ENCODE measurements around the gene ZFHX3. TPM values are rescaled to one million over a fixed set of nuclear protein-coding genes. Genes with fewer than 3 reads are reported as not detected.
A peak's percentile ranks its signal among the peaks of the same experiment; 100 is the strongest.

Gene ZFHX3
- total RNA-seq, 1 experiment from 2014 or later = 3.0 TPM

GRCh38 chr16:72956124-72957064 lies 91.5 kb downstream of the ZFHX3 start:
- no peak for DNase-seq (ENCODE audit: low read depth)

GRCh38 chr16:72952811-72953271 lies 95.1 kb downstream of the ZFHX3 start:
- DNase-seq (ENCODE audit: low read depth) = no peak

DNA sequence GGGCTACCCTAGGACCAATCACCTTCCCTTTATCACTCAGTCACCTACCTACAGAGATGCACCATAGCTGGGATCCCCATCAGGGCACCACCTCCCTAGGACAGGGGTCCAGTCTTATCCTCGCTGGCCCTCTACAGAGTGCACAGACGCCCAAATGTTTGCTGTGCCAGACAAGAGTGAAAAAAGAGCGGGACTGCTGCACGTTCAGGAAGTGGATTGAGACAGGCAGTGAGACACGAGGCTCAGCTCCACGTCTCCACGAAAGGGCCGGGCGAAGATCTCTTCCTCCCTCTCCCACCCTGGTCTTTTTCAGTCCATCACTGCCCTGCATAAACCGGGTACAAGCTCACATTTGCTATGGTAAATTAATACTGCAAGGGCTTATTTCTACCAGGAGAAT lies 95.5 kb downstream of the ZFHX3 start:
- no peak for DNase-seq (ENCODE audit: low read depth)

DNA sequence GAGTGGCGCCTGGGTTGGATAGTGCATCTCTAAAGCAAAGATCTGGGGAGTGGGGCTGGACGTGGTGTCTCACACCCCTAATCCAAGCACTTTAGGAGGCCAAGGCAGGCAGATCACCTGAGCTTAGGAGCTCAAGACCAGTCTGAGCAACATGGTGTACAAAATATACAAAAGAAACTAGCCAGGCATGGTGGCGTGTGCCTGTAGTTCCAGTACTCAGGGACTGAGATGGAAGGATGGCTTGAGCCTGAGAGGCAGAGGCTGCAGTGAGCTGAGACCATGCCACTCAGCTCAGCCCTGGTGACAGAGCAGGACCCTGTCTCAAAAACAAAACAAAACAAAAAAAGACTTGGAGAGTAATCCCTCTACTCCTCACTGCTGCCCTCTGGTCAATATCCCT lies 96.0 kb downstream of the ZFHX3 start:
- DNase-seq (ENCODE audit: low read depth) = no peak

- DNase-seq (ENCODE audit: low read depth) = no peak
These were observed 97.3 kb downstream of the ZFHX3 start for GRCh38 chr16:72950669-72951068.

GRCh38 chr16:72948238-72948829 lies 99.6 kb downstream of the ZFHX3 start:
- no peak for DNase-seq (ENCODE audit: low read depth)

DNA sequence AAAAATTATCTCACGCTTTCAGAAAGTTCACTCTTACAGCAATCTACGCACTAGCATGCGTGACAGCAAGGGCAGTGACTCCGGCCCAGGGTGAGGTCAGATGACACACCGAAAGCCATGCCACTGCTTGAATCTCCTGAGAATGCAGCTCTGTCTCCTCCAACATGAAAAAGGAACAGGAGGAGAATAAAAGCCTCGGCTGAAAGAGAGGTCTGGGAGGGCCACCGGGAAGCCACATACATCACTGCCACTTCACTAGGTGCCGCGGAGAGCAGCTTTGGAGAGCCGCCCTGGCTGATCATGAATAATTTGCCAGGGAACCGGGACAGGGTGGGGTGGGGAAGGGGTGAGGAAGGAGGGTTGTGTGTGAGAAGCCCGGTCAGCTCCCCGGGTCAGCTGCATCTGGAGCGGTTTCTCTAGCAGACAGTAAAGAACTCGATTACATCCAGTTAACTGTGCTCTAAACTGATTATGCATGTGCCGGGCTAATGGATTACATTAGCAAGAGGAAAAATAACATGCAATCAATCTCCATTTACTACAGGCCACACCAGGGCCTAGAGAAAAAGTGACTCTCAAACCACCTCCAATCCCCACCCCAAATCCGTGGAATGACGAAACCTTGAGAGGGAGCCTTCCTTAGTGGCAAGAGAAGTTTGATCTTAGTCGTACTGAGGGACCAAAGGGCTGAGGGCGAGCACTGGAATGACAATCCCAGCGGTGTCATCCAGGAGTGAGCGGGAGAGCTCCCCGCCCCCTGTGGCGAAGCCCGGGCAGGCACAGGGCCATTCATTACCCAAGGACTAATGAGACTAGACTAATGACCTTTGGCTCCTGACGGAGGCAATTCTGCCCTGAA lies 100.3 kb downstream of the ZFHX3 start:
- no peak for DNase-seq (ENCODE audit: low read depth)

- DNase-seq (ENCODE audit: low read depth) = no peak
These were observed 101.3 kb downstream of the ZFHX3 start for GRCh38 chr16:72946474-72947194.

DNA sequence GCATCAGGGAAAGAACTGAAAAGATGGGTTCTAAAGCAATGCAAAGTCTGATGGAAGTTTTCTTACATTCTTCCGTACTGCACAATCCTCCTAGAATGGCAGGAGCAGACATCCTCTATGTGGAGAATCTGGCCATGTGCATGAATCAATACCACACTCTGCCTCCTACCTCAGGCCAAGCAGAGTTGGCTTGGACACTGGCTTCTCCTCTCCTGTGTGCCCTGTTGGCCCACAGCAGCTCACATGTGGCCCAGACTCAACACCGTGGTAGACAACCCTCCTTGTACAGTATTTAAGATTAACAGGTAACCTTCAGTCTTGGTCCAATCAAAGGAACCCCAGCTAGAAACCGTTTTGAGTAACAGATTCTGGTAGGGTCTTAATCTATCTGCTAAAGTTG lies 101.9 kb downstream of the ZFHX3 start:
- DNase-seq (ENCODE audit: low read depth) = no peak

DNA sequence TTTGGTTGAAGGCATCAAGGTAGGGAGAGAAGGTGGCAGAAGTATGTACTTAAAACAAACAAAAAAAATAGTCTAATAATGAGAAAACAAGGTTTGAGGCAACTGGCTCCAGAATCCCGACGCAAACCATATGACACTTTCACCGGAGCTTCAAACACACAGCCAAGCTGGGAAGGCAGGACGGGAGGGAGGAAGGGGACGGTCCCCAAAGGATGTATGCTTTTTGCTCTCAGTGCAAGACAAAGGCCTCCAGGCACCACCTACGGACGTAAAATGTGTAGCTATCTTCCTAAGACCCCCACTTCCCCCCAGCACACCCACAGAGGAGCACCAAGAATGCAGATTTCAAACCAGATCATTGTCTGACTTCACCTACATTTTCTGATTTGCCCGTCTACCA lies 102.3 kb downstream of the ZFHX3 start:
- no peak for DNase-seq (ENCODE audit: low read depth)

GRCh38 chr16:72944757-72945485 lies 103.0 kb downstream of the ZFHX3 start:
- DNase-seq (ENCODE audit: low read depth) = no peak

GRCh38 chr16:72942021-72942420 lies 105.9 kb downstream of the ZFHX3 start:
- DNase-seq (ENCODE audit: low read depth) = no peak

DNA sequence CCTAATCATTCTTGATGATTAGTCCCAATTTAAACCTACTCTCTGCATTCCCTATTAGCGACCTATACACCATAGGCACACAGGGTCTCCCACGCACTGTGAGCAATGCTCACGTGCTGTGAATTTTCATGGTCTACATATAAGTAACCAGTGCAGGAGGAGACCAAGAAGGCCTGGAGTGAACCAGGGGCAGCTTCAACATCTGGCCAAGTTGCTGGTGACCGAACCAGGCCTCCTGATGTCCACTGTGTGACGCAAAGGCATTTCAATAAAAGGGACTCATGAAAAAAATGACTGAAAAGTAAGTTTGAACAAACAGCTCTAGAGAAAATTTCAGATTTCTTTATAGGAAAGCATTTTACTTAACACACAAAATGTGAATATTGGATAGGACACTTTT lies 107.0 kb downstream of the ZFHX3 start:
- no peak for DNase-seq (ENCODE audit: low read depth)

DNA sequence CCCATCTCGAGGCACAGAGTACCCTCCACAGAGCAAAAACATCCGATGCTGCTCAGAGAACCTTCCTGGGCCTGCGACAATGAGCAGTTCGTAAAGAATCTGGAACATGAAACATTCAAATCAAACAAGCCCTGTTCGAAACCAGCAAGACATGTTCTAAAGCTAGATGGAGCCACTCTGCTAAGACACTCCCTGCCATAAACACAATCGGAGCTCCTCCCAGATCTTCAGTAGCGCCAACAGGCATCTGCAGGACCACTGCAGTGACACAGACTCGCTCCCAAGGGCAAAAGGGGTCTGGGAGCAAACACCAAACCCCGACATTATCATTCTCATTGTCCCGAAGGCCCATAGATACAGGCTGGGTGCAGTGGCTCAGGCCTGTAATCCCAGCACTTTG lies 108.7 kb downstream of the ZFHX3 start:
- DNase-seq (ENCODE audit: low read depth) = no peak

DNA sequence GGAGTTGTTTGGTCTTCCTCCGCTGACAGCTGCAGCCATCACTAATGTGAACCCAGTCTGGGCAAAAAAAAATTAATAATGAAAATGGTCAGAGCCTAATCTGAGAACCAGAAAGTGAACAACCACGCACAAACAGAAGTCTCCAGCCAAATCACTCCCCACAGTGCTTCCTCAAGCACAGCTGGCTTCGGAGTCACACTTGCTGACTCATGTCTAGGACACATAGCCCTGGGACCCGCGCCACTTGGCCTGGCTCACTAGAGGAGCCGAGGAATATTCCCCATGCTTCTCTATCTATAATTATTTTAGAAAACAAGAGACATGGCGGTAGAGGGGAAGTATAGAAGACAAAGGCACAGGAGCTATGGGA lies 109.1 kb downstream of the ZFHX3 start:
- DNase-seq (ENCODE audit: low read depth) = peak; percentile 46

- DNase-seq (ENCODE audit: low read depth) = no peak
These were observed 109.8 kb downstream of the ZFHX3 start for GRCh38 chr16:72937916-72938794.

- no peak for DNase-seq (ENCODE audit: low read depth)
These were observed 110.6 kb downstream of the ZFHX3 start for GRCh38 chr16:72937360-72937759.

DNA sequence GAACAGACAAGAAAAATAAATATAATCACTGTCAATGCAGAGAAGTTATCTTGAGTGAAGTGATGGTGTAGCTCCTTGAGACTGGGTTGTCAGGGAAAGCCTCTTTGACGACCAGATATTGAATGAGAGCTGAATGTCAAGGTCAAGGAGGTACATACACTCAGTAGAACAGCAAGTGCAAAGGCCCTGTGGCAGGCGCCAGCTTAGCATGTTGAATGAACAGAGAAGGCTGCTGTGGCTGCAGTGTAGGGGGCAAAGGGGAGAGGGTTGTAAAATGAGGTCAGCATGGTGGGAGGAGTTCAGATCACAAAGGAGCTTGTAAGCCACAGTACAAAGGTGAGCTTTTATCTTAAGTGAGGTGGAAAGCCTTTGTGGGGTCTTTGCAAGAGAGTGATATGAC lies 111.5 kb downstream of the ZFHX3 start:
- no peak for DNase-seq (ENCODE audit: low read depth)

DNA sequence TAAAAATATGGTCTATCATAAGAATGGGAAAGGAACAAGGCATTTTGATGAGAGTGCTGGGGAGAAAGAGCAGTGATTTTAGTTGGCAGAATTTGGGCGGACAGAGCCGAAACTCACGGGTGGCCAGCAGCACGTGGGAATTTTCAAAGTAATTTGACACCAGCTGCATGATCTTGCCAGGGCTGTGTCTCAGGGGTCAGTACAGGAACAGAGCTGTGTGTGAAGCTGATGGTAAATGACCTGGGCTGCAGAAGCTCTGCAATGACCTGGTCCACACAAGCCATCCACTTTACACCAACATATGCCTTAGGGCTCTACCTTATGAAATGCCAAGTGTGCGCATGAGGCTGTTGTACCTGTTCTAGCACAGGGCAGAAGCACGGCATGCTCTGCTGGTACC lies 112.0 kb downstream of the ZFHX3 start:
- no peak for DNase-seq (ENCODE audit: low read depth)

Data from HT1080 (cell line).